GM18507 (cell line): ENCODE measurements around the gene GNB1L.

Experiments
- DNase-seq: peaks from one replicate; pipeline ENCODE4 v3.0.0; 2011; ENCODE audit warnings: low read depth; ENCODE audit not compliant: insufficient read length; ENCODE audit errors: extremely low spot score
- FAIRE-seq: peaks from 2 replicates; lab custom pipeline; 2011; peaks lifted over from hg19 to GRCh38; lab: Jason Lieb, UNC

GNB1L gene

GRCh38 chr22:19816372-19817119 lies 38.1 kb downstream of the GNB1L start:
- FAIRE-seq (no peak), DNase-seq (no peak)

GRCh38 chr22:19815823-19816290 lies 38.8 kb downstream of the GNB1L start:
- FAIRE-seq (no peak), DNase-seq (no peak)

GRCh38 chr22:19815093-19815822 lies 39.4 kb downstream of the GNB1L start:
- FAIRE-seq = no peak

GRCh38 chr22:19814428-19814827 lies 40.2 kb downstream of the GNB1L start:
- DNase-seq = no peak
- FAIRE-seq = no peak

More at GRCh38 chr22:19815093-19815822, 39.4 kb downstream of the GNB1L start:
- no peak for DNase-seq

- FAIRE-seq = no peak
- no peak for DNase-seq
Measured at GRCh38 chr22:19812910-19813309, 41.8 kb downstream of the GNB1L start.

GRCh38 chr22:19811811-19812771 lies 42.6 kb downstream of the GNB1L start:
- FAIRE-seq (no peak), DNase-seq (no peak)

- DNase-seq (no peak), FAIRE-seq (no peak)
Measured at GRCh38 chr22:19811211-19811621, 43.5 kb downstream of the GNB1L start.

GRCh38 chr22:19810381-19811201 lies 44.1 kb downstream of the GNB1L start:
- DNase-seq (no peak), FAIRE-seq (no peak)

- DNase-seq (no peak), FAIRE-seq (no peak)
Measured at GRCh38 chr22:19809741-19810140, 44.9 kb downstream of the GNB1L start.

GRCh38 chr22:19808873-19809478 lies 45.7 kb downstream of the GNB1L start:
- DNase-seq (no peak), FAIRE-seq (no peak)

- FAIRE-seq = no peak
Measured at GRCh38 chr22:19807914-19808872, 46.5 kb downstream of the GNB1L start.

GRCh38 chr22:19807161-19807913 lies 47.3 kb downstream of the GNB1L start:
- FAIRE-seq = no peak

More at GRCh38 chr22:19807914-19808872, 46.5 kb downstream of the GNB1L start:
- no peak for DNase-seq

GRCh38 chr22:19806213-19807160 lies 48.2 kb downstream of the GNB1L start:
- no peak for FAIRE-seq
- no peak for DNase-seq

More at GRCh38 chr22:19807161-19807913, 47.3 kb downstream of the GNB1L start:
- no peak for DNase-seq

- DNase-seq (no peak), FAIRE-seq (no peak)
Measured at GRCh38 chr22:19805821-19806212, 48.9 kb downstream of the GNB1L start.

- no peak for FAIRE-seq
- DNase-seq = no peak
Measured at GRCh38 chr22:19803736-19804267, 50.9 kb downstream of the GNB1L start.
